ENCODE data around the gene MRPL39.

Gene MRPL39

GRCh38 chr21:25565272-25566211 is 41.7 kb downstream of the MRPL39 start:
- no peak for TF ChIP-seq NFIC (IDR thresholded peaks at IDR 0.05)
- TF ChIP-seq CEBPB (IDR thresholded peaks at IDR 0.05): no peak
- no peak for TF ChIP-seq FOXM1 (IDR thresholded peaks at IDR 0.05; ENCODE audit: borderline replicate concordance, low read depth)
- no peak for TF ChIP-seq MAX (IDR thresholded peaks at IDR 0.05)
- no peak for TF ChIP-seq EGR1 (IDR thresholded peaks at IDR 0.05)
- no peak for TF ChIP-seq REST (IDR thresholded peaks at IDR 0.05; ENCODE audit: low read depth)
- no peak for TF ChIP-seq TCF12 (IDR thresholded peaks at IDR 0.05; ENCODE audit: low read depth)
- TF ChIP-seq USF1 (IDR thresholded peaks at IDR 0.05): no peak
- TF ChIP-seq CREB1 (IDR thresholded peaks at IDR 0.05; ENCODE audit: low read depth): no peak
- TF ChIP-seq TEAD4 (IDR thresholded peaks at IDR 0.05): no peak
- no peak for TF ChIP-seq ZBTB7A (IDR thresholded peaks at IDR 0.05; ENCODE audit: low read depth)
- no peak for TF ChIP-seq TAF1 (IDR thresholded peaks at IDR 0.05; ENCODE audit: low read depth)
- no peak for TF ChIP-seq YY1 (IDR thresholded peaks at IDR 0.05; ENCODE audit: low read depth)
- TF ChIP-seq RAD21 (IDR thresholded peaks at IDR 0.05; ENCODE audit: low read depth): no peak
- no peak for TF ChIP-seq EP300 (IDR thresholded peaks at IDR 0.05; ENCODE audit: borderline replicate concordance)

- no peak for TF ChIP-seq TEAD4 (IDR thresholded peaks at IDR 0.05)
Observed at GRCh38 chr21:25564349-25564948, 42.8 kb downstream of the MRPL39 start.

GRCh38 chr21:25563361-25564116 is 43.7 kb downstream of the MRPL39 start:
- TF ChIP-seq YY1 (IDR thresholded peaks at IDR 0.05; ENCODE audit: low read depth) (no peak), TEAD4 (IDR thresholded peaks at IDR 0.05) (no peak), USF1 (IDR thresholded peaks at IDR 0.05) (no peak), MAX (IDR thresholded peaks at IDR 0.05) (no peak), ZBTB7A (IDR thresholded peaks at IDR 0.05; ENCODE audit: low read depth) (no peak), EP300 (IDR thresholded peaks at IDR 0.05; ENCODE audit: borderline replicate concordance) (no peak), TCF12 (IDR thresholded peaks at IDR 0.05; ENCODE audit: low read depth) (no peak), EGR1 (IDR thresholded peaks at IDR 0.05) (no peak), TAF1 (IDR thresholded peaks at IDR 0.05; ENCODE audit: low read depth) (no peak), CEBPB (IDR thresholded peaks at IDR 0.05) (no peak), CREB1 (IDR thresholded peaks at IDR 0.05; ENCODE audit: low read depth) (no peak), NFIC (IDR thresholded peaks at IDR 0.05) (no peak), REST (IDR thresholded peaks at IDR 0.05; ENCODE audit: low read depth) (no peak), FOXM1 (IDR thresholded peaks at IDR 0.05; ENCODE audit: borderline replicate concordance, low read depth) (no peak), RAD21 (IDR thresholded peaks at IDR 0.05; ENCODE audit: low read depth) (no peak)

- TF ChIP-seq NFIC (IDR thresholded peaks at IDR 0.05) (no peak), REST (IDR thresholded peaks at IDR 0.05; ENCODE audit: low read depth) (no peak), RAD21 (IDR thresholded peaks at IDR 0.05; ENCODE audit: low read depth) (no peak), USF1 (IDR thresholded peaks at IDR 0.05) (no peak), ZBTB7A (IDR thresholded peaks at IDR 0.05; ENCODE audit: low read depth) (no peak), YY1 (IDR thresholded peaks at IDR 0.05; ENCODE audit: low read depth) (no peak), EGR1 (IDR thresholded peaks at IDR 0.05) (no peak), TAF1 (IDR thresholded peaks at IDR 0.05; ENCODE audit: low read depth) (no peak), CREB1 (IDR thresholded peaks at IDR 0.05; ENCODE audit: low read depth) (no peak), FOXM1 (IDR thresholded peaks at IDR 0.05; ENCODE audit: borderline replicate concordance, low read depth) (no peak), TCF12 (IDR thresholded peaks at IDR 0.05; ENCODE audit: low read depth) (no peak), EP300 (IDR thresholded peaks at IDR 0.05; ENCODE audit: borderline replicate concordance) (no peak), TEAD4 (IDR thresholded peaks at IDR 0.05) (no peak), CEBPB (IDR thresholded peaks at IDR 0.05) (no peak), MAX (IDR thresholded peaks at IDR 0.05) (no peak)
Observed at GRCh38 chr21:25562660-25563059, 44.6 kb downstream of the MRPL39 start.

All from Ishikawa (cell line).